Left ventricle myocardium inferior (tissue), 1 donor: ENCODE measurements around the gene GPNMB. TPM values are rescaled to one million over a fixed set of nuclear protein-coding genes. Genes with fewer than 3 reads are reported as not detected.

Experiments
- DNase-seq: peaks from one replicate; pipeline ENCODE4 v3.0.0-alpha.2; 2020
- H3K27ac ChIP-seq: fragments of 200-600 bp; replicated peaks from 2 replicates; pipeline ENCODE4 v1.8.0; 2021
- H3K27me3 ChIP-seq: fragments of 200-600 bp; 2 replicates; pipeline ENCODE4 v1.8.0; 2021; ENCODE audit warnings: low read depth
- H3K36me3 ChIP-seq: fragments of 200-600 bp; 2 replicates; pipeline ENCODE4 v1.8.0; 2021
- H3K4me1 ChIP-seq: fragments of 200-600 bp; 2 replicates; pipeline ENCODE4 v1.8.0; 2021
- H3K4me3 ChIP-seq: fragments of 200-600 bp; 2 replicates; pipeline ENCODE4 v1.8.0; 2021; ENCODE audit warnings: mild to moderate bottlenecking, moderate library complexity
- H3K9me3 ChIP-seq: fragments of 200-600 bp; replicated peaks from 2 replicates; pipeline ENCODE4 v1.8.0; 2021
- CTCF ChIP-seq: fragments of 200-600 bp; IDR thresholded peaks from 2 replicates; pipeline ENCODE4 v1.8.0; 2021; ENCODE audit warnings: antibody characterized with exemption, mild to moderate bottlenecking, borderline replicate concordance
- intact Hi-C: fragments of 100-400 bp; cut with micrococcal nuclease; formaldehyde crosslinking; loops from one replicate; pipeline ENCODE4 v1.11.0; 2022
- total RNA-seq: library from RNA; stranded (reverse); fragmentation: NEBNext Ultra II Directional; extraction: Animal tissue kit (Norgen Biotek cat#: 25700); gene quantifications from one replicate; pipeline ENCODE4 v1.2.1, GENCODE V29; 2021
- donor health status: DM: no; HTN: yes; CAD: no; lungs with severe emphysema.

GPNMB gene
- total RNA-seq, 1 donor from 2014 or later = 288 TPM

- Histone ChIP-seq H3K27me3 (no peaks in the 10 kb centered on the region), H3K4me3 (no peak overlapping the region), H3K9me3 (no peaks in the 10 kb centered on the region), H3K27ac (no peak overlapping the region), H3K36me3 (peaks cover 29% of the 10 kb centered on the region), H3K4me1 (peaks cover 8% of the 10 kb centered on the region)
- intact Hi-C loops = no loop called here
- peak; percentile 73 for TF ChIP-seq CTCF
- no peak for DNase-seq
Measured at GRCh38 chr7:23277359-23277989, 30.9 kb downstream of the GPNMB start.

GRCh38 chr7:23279819-23280525, 33.4 kb downstream of the GPNMB start:
- no peak for DNase-seq
- H3K27ac ChIP-seq = no peak overlapping the region
- TF ChIP-seq CTCF = no peak
- H3K27me3 ChIP-seq = no peaks in the 10 kb centered on the region
- H3K9me3 ChIP-seq = no peaks in the 10 kb centered on the region
- intact Hi-C loops = no loop called here
- H3K4me3 ChIP-seq = no peak overlapping the region
- no peaks in the 10 kb centered on the region for H3K4me1 ChIP-seq
- peaks cover 17% of the 10 kb centered on the region for H3K36me3 ChIP-seq

- no peaks in the 10 kb centered on the region for H3K9me3 ChIP-seq
- TF ChIP-seq CTCF = no peak
Measured at GRCh38 chr7:23283086-23283485, 36.5 kb downstream of the GPNMB start.

GRCh38 chr7:23284871-23285270, 38.3 kb downstream of the GPNMB start:
- intact Hi-C loops = no loop called here
- no peak for TF ChIP-seq CTCF
- DNase-seq = no peak
- H3K27me3 ChIP-seq = no peaks in the 10 kb centered on the region
- no peak overlapping the region for H3K27ac ChIP-seq
- no peaks in the 10 kb centered on the region for H3K4me1 ChIP-seq
- no peak overlapping the region for H3K4me3 ChIP-seq
- H3K9me3 ChIP-seq = no peaks in the 10 kb centered on the region
- H3K36me3 ChIP-seq = no peaks in the 10 kb centered on the region

More at GRCh38 chr7:23283086-23283485, 36.5 kb downstream of the GPNMB start:
- no peak for DNase-seq
- Histone ChIP-seq H3K4me1 (no peaks in the 10 kb centered on the region), H3K27me3 (no peaks in the 10 kb centered on the region), H3K36me3 (peaks cover 10% of the 10 kb centered on the region), H3K27ac (no peak overlapping the region), H3K4me3 (no peak overlapping the region)
- intact Hi-C loops = no loop called here

- no peak for DNase-seq
Measured at GRCh38 chr7:23285657-23286646, 39.4 kb downstream of the GPNMB start.

More at GRCh38 chr7:23285657-23286646, 39.4 kb downstream of the GPNMB start:
- no peak for TF ChIP-seq CTCF
- no peaks in the 10 kb centered on the region for H3K36me3 ChIP-seq
- no peaks in the 10 kb centered on the region for H3K4me1 ChIP-seq
- no peak overlapping the region for H3K27ac ChIP-seq
- H3K4me3 ChIP-seq = no peak overlapping the region
- H3K27me3 ChIP-seq = no peaks in the 10 kb centered on the region
- intact Hi-C loops = no loop called here
- no peaks in the 10 kb centered on the region for H3K9me3 ChIP-seq
